Activated T-helper 17 cell treated with anti-CD3 and anti-CD28 coated beads, Interleukin-2, amount 50 U/mL, for 72 hours (primary cell): ENCODE measurements around the gene ZNF32. TPM values are rescaled to one million over a fixed set of nuclear protein-coding genes. Genes with fewer than 3 reads are reported as not detected.

Experiments
- ATAC-seq: fragments of 150-1000 bp; cut with Tn5 transposase; replicated peaks from 2 replicates; pipeline ENCODE4 v1.10.0; 2021; ENCODE audit warnings: mild to moderate bottlenecking, moderate library complexity
- H3K27ac Mint-ChIP-seq: one replicate; pipeline ENCODE4 v1.8.0; 2022; ENCODE audit warnings: mixed read lengths
- H3K27me3 Mint-ChIP-seq: one replicate; pipeline ENCODE4 v1.8.0; 2022; ENCODE audit warnings: mixed read lengths
- H3K36me3 Mint-ChIP-seq: one replicate; pipeline ENCODE4 v1.8.0; 2022; ENCODE audit warnings: low read depth, mild to moderate bottlenecking, mixed read lengths
- H3K4me1 Mint-ChIP-seq: one replicate; pipeline ENCODE4 v1.8.0; 2022; ENCODE audit warnings: mixed read lengths
- H3K4me3 Mint-ChIP-seq: one replicate; pipeline ENCODE4 v1.8.0; 2022; ENCODE audit warnings: mild to moderate bottlenecking, mixed read lengths
- H3K9me3 Mint-ChIP-seq: one replicate; pipeline ENCODE4 v1.8.0; 2022; ENCODE audit warnings: mixed read lengths
- total RNA-seq, 2 donors: library from RNA; stranded (reverse); gene quantifications; one replicate each; pipeline ENCODE4 v1.2.3, GENCODE V29; 2022

The ZNF32 gene
- 1 to 10 TPM; 6.5 to 7.9 TPM for total RNA-seq

GRCh38 chr10:43648398-43649184, at the start of gene ZNF32:
Gene ZNF32 (minus strand): TSS chr10:43648881. CDS start chr10:43646133, 2,748 bp downstream.
- H3K4me1 Mint-ChIP-seq, result peaks cover 4% of the 10 kb centered on the region
- peak; percentile 97 for ATAC-seq
- H3K9me3 Mint-ChIP-seq, result peaks cover 19% of the 10 kb centered on the region
- H3K4me3 Mint-ChIP-seq, result peak within 1 kb of the TSS; percentile 93
- peak within 1 kb of the TSS; percentile 90 for H3K27ac Mint-ChIP-seq
- peaks cover 32% of the 10 kb centered on the region for H3K36me3 Mint-ChIP-seq
- H3K27me3 Mint-ChIP-seq, result peaks cover under 1% of the 10 kb centered on the region

- H3K27ac Mint-ChIP-seq, result no peak overlapping the region
- no peaks in the 10 kb centered on the region for H3K36me3 Mint-ChIP-seq
- H3K9me3 Mint-ChIP-seq, result no peaks in the 10 kb centered on the region
- H3K4me1 Mint-ChIP-seq, result no peaks in the 10 kb centered on the region
- no peak overlapping the region for H3K4me3 Mint-ChIP-seq
- H3K27me3 Mint-ChIP-seq, result peaks cover 5% of the 10 kb centered on the region
- ATAC-seq, result no peak
These were observed 49.5 kb upstream of the ZNF32 start for GRCh38 chr10:43698156-43698555.

GRCh38 chr10:43696909-43697483, 48.3 kb upstream of the ZNF32 start:
- Mint-ChIP-seq H3K4me3 (no peak overlapping the region), H3K36me3 (no peaks in the 10 kb centered on the region), H3K27me3 (peaks cover 13% of the 10 kb centered on the region), H3K27ac (no peak overlapping the region), H3K4me1 (no peaks in the 10 kb centered on the region), H3K9me3 (no peaks in the 10 kb centered on the region)
- no peak for ATAC-seq

- no peak overlapping the region for H3K27ac Mint-ChIP-seq
- ATAC-seq, result no peak
- peaks cover 17% of the 10 kb centered on the region for H3K27me3 Mint-ChIP-seq
- H3K36me3 Mint-ChIP-seq, result no peaks in the 10 kb centered on the region
- H3K9me3 Mint-ChIP-seq, result no peaks in the 10 kb centered on the region
- no peaks in the 10 kb centered on the region for H3K4me1 Mint-ChIP-seq
- no peak overlapping the region for H3K4me3 Mint-ChIP-seq
These were observed 47.0 kb upstream of the ZNF32 start for GRCh38 chr10:43695730-43696129.

GRCh38 chr10:43695321-43695720, 46.6 kb upstream of the ZNF32 start:
- Mint-ChIP-seq H3K27ac (no peak overlapping the region), H3K4me3 (no peak overlapping the region), H3K4me1 (no peaks in the 10 kb centered on the region), H3K36me3 (no peaks in the 10 kb centered on the region), H3K27me3 (peaks cover 17% of the 10 kb centered on the region), H3K9me3 (no peaks in the 10 kb centered on the region)
- no peak for ATAC-seq

GRCh38 chr10:43694526-43694925, 45.8 kb upstream of the ZNF32 start:
- H3K27ac Mint-ChIP-seq, result no peak overlapping the region
- ATAC-seq, result no peak
- no peaks in the 10 kb centered on the region for H3K4me1 Mint-ChIP-seq
- H3K27me3 Mint-ChIP-seq, result peaks cover 17% of the 10 kb centered on the region
- H3K9me3 Mint-ChIP-seq, result no peaks in the 10 kb centered on the region
- H3K36me3 Mint-ChIP-seq, result no peaks in the 10 kb centered on the region
- no peak overlapping the region for H3K4me3 Mint-ChIP-seq

- H3K27me3 Mint-ChIP-seq, result peaks cover 19% of the 10 kb centered on the region
- H3K36me3 Mint-ChIP-seq, result no peaks in the 10 kb centered on the region
- ATAC-seq, result no peak
- no peak overlapping the region for H3K4me3 Mint-ChIP-seq
- H3K27ac Mint-ChIP-seq, result no peak overlapping the region
- no peaks in the 10 kb centered on the region for H3K9me3 Mint-ChIP-seq
- no peaks in the 10 kb centered on the region for H3K4me1 Mint-ChIP-seq
These were observed 44.9 kb upstream of the ZNF32 start for GRCh38 chr10:43693602-43694001.

- Mint-ChIP-seq H3K9me3 (no peaks in the 10 kb centered on the region), H3K36me3 (no peaks in the 10 kb centered on the region), H3K27me3 (peaks cover 21% of the 10 kb centered on the region), H3K4me1 (no peaks in the 10 kb centered on the region), H3K27ac (no peak overlapping the region), H3K4me3 (no peak overlapping the region)
- no peak for ATAC-seq
These were observed 43.6 kb upstream of the ZNF32 start for GRCh38 chr10:43692051-43692825.

- H3K27ac Mint-ChIP-seq, result no peak overlapping the region
- H3K27me3 Mint-ChIP-seq, result peaks cover 21% of the 10 kb centered on the region
- no peaks in the 10 kb centered on the region for H3K9me3 Mint-ChIP-seq
- H3K4me1 Mint-ChIP-seq, result no peaks in the 10 kb centered on the region
- no peak overlapping the region for H3K4me3 Mint-ChIP-seq
- H3K36me3 Mint-ChIP-seq, result no peaks in the 10 kb centered on the region
- no peak for ATAC-seq
These were observed 42.8 kb upstream of the ZNF32 start for GRCh38 chr10:43691485-43691884.

GRCh38 chr10:43689955-43690771, 41.5 kb upstream of the ZNF32 start:
- peak overlapping the region; percentile 85 for H3K4me3 Mint-ChIP-seq
- no peaks in the 10 kb centered on the region for H3K4me1 Mint-ChIP-seq
- no peaks in the 10 kb centered on the region for H3K36me3 Mint-ChIP-seq

GRCh38 chr10:43689618-43689954, 40.9 kb upstream of the ZNF32 start:
- ATAC-seq, result peak; percentile 73
- peak overlapping the region; percentile 85 for H3K4me3 Mint-ChIP-seq
- H3K4me1 Mint-ChIP-seq, result no peaks in the 10 kb centered on the region
- H3K9me3 Mint-ChIP-seq, result no peaks in the 10 kb centered on the region
- H3K36me3 Mint-ChIP-seq, result no peaks in the 10 kb centered on the region
- peaks cover 21% of the 10 kb centered on the region for H3K27me3 Mint-ChIP-seq
- peak overlapping the region; percentile 57 for H3K27ac Mint-ChIP-seq

More at GRCh38 chr10:43689955-43690771, 41.5 kb upstream of the ZNF32 start:
- no peaks in the 10 kb centered on the region for H3K9me3 Mint-ChIP-seq
- peaks cover 21% of the 10 kb centered on the region for H3K27me3 Mint-ChIP-seq
- ATAC-seq, result peak; percentile 98
- peak overlapping the region; percentile 57 for H3K27ac Mint-ChIP-seq

- no peaks in the 10 kb centered on the region for H3K9me3 Mint-ChIP-seq
- no peaks in the 10 kb centered on the region for H3K36me3 Mint-ChIP-seq
- H3K27ac Mint-ChIP-seq, result no peak overlapping the region
- peaks cover 21% of the 10 kb centered on the region for H3K27me3 Mint-ChIP-seq
- peak overlapping the region; percentile 85 for H3K4me3 Mint-ChIP-seq
- ATAC-seq, result no peak
- H3K4me1 Mint-ChIP-seq, result no peaks in the 10 kb centered on the region
These were observed 40.4 kb upstream of the ZNF32 start for GRCh38 chr10:43689007-43689491.

- Mint-ChIP-seq H3K4me1 (no peaks in the 10 kb centered on the region), H3K27ac (no peak overlapping the region), H3K36me3 (no peaks in the 10 kb centered on the region), H3K9me3 (no peaks in the 10 kb centered on the region), H3K4me3 (peak overlapping the region; percentile 85), H3K27me3 (peaks cover 21% of the 10 kb centered on the region)
- no peak for ATAC-seq
These were observed 39.7 kb upstream of the ZNF32 start for GRCh38 chr10:43688348-43688892.

GRCh38 chr10:43687373-43687772, 38.7 kb upstream of the ZNF32 start:
- ATAC-seq, result no peak
- Mint-ChIP-seq H3K9me3 (no peaks in the 10 kb centered on the region), H3K4me3 (peak overlapping the region; percentile 85), H3K27me3 (peaks cover 21% of the 10 kb centered on the region), H3K36me3 (no peaks in the 10 kb centered on the region), H3K4me1 (no peaks in the 10 kb centered on the region), H3K27ac (no peak overlapping the region)
